Activated naive CD4-positive, alpha-beta T cell treated with anti-CD3 and anti-CD28 coated beads, Interleukin-2, amount 50 U/mL, for 16 hours (primary cell): ENCODE results near the gene DGKQ.
"Not testable (repeated sequence)": the region's sequence is repeated elsewhere in the genome, so short reads cannot be mapped to it uniquely, and the experiment has no call there.

Source experiments
- DNase-seq: peaks from one replicate; pipeline ENCODE4 v3.0.0-alpha.2; 2020

DGKQ gene

DNA sequence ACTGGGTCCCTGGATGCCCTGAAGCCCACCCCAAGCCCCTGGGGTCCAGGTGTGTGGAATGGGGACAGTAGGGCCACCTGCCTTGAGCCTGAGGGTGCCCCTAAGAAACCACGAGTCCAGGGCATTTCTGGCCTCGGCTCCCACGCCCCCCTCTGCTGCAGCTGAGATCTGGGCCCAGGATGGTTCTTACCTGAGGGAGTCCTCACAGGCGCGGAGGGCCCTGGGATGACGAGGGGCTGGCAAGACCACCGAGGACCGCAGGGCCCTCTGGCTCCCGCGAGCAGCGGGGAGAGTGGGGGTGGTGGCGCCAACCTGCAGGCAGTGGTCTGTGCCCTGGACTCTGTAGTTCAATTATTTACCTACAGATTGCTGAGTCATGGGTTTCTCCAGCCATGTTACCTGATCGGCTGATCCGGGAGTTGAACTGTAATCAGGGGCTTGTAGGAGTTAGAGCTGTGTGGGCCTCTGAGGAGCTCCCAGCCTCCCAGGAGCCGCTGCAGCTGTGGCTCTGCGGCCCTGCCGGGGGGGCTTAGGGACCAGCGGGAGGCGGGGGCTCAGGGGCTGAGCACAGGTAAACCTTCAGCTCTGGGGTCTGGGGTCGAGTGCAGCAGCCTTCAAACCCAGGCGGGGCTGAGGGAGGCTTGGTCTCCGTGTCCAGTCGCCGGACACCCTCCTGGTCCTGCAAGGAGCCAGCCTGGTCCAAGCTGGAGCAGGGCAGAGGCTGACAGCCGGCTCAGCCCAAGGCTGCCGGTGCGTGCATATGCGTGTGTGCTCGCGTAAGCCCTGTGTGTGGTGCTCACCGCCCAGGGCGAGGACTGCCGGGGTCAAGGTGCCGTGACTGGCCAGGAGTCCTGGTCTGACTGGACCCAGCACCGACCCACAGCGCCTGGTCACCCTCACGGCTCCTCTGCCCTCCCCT, 20.0 kb upstream of the DGKQ start, which contains the start of gene SLC26A1:
SLC26A1 (minus strand) TSS at position 294 of the 919 bp plus-strand sequence. CDS start 1,701 bp downstream, outside the sequence.
- DNase-seq = no peak

DNA sequence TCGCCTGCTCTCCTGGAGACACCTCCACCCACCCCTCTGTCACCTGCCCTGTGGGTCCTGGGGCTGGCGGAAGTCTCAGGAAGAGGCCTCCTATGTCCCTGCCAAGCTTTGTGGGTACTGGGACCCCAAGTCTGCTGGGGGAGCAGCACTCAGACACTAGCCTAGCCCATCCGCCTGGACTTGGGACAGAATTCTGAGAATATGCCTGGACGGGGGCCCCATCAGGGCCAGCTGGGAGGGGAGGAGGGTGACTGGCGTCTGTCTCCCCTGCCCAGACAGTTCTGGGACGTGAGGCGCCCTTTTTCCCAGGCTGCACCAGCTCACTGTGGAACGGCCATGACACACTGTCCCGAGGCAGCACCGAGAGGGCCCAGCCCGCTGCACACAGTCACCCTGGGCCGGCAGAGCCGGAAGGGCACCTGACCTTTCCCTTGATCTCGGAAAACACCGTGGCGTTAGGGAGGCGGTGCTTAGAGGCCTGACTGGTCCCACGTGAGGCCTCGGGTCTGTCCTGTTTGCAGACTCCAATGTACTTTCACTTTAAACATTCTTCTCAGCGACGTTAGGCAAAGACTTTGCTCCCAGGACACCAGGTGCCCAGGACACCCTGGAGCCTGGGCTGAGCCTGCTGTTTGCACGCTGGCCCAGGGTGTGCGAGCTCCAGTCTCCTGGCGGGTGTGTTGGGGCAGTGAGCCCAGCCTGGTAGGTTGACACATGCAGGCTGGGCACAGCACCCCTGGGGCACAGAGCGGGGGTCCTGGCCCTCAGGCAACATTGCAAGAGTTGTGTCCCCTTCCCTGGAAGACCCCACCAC, 19.1 kb upstream of the DGKQ start:
- DNase-seq = no peak

DNA sequence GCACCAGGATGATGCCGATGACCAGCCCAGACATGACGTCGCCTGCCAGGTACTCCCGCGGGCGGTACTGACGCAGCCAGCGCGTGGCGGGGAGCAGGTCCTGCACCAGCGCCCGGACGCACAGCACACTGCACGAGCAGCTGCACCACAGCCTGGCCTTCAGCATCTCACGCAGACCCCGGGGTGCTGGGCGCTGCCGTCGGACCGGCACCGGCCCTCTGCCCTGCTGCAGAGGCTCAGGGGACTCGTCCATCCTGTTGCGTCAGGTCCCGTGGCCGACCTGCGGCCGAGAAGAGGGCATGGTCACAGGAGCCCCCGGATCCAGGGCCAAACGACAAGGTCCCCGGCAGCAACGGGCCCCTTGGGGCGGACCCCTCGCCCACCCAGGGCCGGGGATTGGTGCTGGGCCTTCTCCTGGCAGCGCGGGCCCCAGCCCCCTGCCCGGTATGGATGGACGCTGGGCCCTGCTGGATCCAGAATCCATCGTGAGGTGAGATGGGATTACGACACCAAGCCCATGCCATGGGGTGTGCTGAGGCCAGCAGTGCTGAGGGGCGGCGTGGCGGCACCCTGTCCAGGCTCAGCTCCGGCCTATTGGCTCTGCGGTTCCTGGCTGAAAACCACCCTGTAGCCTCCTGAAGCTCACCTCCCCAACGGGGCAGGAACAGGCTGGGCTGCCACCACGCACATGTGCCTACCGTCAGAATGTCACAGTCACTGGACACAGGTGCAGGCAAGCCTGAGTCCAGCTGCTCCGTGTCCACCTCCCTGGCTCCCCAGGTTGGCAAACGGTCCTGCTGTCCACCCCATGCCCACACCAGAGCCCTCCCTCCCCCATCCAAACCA, 18.3 kb upstream of the DGKQ start:
- no peak for DNase-seq

DNA sequence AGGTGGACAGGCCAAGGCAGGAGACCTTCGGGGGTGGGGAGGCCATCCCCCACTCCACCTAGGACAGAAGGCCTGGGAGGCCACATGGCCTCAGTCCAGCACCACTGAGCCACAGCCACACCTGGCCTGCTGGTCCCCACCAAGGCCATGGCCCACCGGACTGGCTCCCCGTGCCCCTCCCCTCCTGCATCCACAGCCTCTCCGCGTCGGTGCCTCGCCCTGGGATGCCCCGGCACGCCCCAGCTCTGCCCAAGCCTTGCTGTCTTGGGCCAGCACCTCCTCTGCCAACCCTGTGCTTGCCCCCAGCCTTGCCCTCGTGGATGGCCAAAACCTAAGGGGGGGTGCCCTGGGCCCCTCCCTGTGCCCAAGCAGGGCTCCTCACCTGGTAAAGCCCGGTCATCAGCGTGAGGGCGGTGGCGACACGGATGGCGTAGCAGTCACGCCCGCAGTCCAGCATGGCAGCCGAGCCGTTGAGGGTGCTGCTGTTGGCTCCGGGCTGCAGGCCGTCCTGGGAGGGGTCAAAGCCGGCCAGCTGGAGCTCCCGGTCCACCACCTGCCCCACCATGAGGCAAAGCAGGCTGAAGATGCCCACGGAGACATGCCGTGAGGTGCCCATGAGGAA, 17.5 kb upstream of the DGKQ start:
- DNase-seq = no peak

DNA sequence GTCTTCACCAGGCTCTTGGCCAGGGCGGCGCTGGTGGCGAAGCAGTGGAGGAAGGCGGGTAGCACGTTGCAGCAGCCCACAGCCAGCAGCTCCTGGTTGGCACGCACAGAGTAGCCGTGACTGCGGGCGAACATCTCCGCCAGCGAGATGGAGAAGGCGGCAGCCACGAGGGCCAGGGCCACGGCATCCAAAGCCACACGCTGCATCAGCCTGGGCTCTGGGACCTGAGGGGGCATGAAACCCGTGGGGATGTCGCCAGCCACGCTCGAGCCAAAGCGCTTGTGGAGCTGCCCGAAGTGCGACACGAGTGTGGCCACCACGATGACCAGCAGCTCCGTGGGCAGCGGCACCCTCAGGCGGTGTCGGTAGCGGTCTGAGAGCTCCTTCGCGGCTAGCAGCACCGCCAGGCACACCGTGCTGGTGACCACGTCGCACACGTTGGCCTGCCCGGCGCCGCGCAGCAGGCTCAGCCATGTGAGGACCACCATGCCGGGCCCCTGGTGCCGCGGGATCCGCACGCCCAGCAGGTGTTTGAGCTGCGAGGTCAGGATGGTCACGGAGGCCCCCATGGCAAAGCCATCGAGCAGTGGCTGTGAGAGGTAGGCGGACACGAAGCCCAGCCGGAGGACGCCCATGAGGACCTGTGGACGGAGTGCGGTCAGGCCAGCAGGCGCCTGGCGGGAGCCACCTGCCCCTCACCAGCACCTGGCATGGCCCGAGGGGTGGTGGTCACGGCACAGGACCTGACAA, 16.5 kb upstream of the DGKQ start:
- no peak for DNase-seq

DNA sequence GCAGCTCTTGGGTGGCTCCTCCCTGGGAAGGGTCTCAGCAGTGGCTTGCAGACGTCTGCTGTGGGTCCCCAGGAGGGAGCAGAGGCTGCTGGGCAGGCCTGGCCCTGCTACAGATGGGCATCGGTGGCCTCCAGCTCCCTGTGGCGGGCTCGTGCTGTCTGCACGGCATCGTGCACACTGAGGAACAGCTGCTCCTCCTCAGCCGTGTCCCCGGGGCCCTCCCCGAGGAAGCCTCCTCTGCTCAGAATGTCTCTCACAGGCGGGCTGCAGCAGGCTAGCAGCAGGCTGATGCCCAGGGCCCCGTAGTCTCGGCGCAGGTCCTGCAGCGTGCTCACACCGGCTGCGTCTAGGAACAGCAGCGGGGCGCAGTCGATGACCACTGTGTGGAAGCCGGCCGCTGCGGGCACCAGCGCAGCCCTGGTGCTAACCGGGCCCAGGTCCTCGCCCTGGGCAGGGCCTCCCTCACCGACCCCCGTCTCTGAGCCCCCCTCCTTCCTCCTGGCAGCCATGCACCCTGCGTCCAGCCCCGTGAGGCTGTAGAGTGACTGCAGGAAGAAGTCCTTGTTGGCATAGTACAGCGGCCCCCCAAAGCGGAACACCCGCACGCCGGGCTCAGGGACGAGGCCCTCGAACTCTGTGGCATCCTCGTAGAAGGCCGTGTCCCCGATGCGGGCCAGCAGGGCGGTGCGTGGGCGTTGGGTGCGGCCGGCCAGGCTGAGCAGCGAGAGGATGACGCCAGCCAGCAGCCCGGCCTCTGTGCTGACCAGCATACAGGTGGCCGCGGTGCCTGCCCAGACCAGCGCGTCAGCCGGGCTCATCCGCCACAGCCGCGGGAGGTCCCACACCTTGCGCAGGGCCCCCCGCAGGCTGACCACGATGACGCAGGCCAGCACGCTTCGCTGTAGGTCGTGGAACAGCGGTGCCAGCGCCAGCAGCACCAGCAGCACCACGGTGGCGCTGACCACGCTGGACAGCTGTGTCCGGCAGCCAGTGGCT, 15.7 kb upstream of the DGKQ start:
- DNase-seq = no peak

DNA sequence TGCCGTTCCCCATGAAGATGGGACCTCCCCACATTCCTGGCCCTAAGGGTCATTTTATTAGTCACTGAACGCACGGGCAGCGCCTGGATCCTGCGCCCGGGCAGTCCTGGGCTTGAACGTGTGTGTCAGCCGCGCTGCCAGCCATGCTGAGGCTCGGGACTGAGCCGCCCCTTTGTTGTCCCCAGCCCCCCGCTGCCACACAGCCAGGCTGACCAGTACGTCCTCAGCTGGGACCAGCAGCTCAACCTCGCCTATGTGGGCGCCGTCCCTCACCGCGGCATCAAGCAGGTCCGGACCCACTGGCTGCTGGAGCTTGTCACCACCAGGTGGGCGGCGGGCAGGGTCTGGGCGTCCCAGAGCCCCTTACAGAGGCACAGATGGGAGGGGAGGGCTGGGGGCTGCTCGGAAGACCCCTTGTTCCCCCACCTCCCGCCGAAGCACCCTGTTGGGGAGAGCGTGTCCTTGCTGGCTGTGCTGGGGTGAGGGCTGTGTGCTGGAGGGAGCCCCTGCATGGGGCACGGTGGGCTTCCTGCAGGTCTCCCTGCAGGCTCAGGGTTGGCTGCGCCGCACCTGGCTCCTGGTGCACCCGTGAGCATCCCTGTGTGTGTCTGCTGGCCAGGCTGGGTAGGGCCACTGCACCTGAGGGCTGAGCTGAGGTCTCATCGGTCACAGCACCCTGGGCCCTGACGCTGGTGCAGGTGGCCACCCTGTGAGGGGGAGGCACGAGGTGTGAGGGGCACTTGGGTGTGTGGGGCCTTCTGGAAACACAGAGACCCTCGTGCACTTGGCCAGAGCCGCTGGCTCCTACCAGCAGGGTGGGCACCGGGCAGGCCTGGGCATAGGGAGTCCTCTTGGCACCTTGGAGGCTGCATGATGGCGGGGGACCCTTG, 14.5 kb upstream of the DGKQ start:
- DNase-seq = no peak

DNA sequence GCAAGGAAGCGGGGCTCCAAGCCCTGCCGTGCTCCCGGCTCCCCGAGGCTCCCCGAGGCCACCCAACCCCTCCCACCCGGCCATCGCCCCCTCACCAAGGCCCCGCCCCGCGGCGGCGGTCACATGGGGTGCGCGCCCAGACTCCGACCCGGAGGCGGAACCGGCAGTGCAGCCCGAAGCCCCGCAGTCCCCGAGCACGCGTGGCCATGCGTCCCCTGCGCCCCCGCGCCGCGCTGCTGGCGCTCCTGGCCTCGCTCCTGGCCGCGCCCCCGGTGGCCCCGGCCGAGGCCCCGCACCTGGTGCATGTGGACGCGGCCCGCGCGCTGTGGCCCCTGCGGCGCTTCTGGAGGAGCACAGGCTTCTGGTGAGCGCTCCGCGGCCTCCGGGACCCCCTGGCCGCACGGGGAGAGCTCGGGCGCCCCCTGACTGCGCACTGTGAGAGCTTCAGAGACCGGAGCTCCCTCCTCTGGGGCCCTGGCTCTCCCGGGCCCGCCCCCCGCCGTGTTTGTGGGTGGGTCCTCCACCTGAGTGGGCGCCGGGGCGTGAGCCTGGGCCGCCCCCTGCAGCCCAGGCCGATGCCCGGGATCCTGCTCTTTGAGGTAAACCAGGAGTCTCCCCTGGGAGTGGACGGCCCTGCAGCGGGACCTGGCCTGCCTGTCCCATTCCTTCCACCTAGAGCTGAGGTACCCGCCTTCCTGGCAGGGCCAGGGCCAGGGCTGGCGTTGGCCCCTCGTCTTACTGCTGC, 13.7 kb upstream of the DGKQ start, which contains the start of gene IDUA:
IDUA (plus strand) TSS at position 166 of the 745 bp plus-strand sequence; CDS start at position 207, 41 bp downstream.
- peak; percentile 88 for DNase-seq

DNA sequence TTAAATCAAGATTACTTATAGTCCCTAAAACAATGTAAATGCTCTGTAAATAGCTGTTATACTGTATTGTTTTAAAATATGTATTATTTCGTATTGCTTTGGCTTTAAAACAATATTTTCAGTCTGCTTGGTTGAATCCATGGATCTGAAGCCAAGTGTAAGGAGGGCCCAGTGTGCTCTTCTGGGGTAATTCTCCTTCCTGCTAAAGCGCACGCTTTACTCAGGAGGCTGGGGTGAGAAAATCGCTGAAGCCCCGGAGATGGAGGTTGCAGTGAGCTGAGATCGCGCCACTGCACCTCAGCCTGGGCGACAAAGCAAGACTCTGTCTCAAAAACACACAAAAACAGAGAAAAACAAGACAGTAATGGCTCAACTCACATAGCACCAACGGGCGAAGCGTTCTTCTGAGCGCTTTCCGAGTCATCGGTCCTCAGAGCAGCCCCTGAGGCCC, 13.1 kb upstream of the DGKQ start:
- DNase-seq = no peak

DNA sequence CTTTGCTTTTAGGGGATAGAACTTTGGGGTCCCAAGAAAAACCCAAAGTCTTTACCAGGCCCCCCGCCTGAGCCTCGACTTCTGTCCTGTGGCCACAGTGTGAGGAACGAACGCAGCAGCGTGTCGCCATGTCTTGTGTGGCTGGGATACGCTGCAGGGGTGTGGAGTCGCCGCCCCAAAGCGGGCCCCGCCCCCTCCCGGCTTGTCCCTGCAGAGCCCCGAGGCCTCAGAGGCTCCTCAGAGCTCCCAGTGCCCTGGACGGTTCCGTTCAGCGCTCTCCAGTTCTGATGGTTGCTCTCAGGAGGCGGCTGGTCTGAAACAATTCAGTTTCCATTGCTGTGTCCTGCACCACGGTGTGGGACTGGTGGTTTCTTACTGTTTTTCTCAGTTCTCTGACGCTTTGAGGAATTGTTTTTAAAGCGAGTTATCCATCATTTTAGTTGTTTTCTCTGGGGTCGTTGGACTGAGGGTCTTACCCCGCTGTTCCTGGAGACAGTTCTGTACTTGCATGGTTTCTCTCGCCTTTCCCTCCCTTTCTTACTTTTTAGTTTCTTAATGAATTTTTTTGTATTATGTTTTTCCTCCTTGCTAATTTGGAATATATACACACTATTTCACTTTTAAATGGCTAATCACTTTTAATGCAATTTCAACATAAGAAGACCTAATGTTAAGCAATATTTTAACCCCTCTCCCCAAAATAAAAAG, 11.9 kb upstream of the DGKQ start:
- DNase-seq = peak; percentile 82

DNA sequence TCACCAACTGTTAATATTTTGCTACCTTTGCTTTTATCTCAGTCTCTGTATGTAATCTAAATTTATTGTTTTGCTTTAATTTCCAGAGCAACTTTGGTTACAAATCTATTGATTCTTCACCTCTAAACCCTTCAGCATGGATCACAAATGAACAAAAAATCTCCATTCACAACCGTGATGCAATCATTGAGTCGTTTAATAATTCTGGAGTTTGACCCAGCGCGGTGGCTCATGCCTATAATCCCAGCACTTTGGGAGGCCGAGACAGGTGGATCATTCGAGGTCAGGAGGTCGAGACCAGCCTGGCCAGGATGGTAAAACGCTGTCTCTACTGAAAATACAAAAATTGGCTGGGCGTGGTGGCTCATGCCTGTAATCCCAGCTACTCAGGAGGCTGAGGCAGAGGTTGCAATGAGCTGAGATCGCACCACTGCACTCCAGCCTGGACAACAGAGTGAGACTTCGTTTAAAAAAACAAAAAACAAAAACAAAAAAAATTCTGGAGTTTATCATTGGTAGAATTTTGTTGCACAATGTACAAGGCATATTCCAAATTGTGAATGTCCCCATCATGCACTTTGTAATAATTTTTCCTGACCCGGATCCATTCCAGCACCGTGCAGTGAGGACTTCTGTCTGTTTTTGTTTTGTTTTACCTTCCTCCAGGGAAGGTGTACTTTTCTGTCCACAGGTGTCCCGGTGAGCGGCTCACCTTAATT, 11.1 kb upstream of the DGKQ start:
- DNase-seq = no peak

DNA sequence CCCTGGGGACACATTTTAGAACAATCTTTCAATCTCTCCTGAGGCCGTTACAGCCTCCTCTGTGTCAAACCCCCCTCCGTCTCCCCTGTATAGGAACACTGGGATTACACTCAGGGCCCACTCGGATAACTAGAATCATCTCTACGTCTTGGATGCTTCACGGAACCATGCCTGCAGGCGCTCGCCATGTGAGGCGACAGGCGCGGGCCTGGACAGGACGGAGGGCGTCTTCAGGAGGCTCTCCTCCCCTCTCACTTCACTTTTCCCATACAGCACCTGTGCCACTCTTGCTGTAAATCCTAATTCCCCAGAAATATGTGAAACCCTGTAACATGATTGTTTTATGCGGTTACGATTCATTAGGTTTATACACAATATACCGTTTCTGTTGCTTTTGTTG, 9.4 kb upstream of the DGKQ start:
- DNase-seq = no peak

DNA sequence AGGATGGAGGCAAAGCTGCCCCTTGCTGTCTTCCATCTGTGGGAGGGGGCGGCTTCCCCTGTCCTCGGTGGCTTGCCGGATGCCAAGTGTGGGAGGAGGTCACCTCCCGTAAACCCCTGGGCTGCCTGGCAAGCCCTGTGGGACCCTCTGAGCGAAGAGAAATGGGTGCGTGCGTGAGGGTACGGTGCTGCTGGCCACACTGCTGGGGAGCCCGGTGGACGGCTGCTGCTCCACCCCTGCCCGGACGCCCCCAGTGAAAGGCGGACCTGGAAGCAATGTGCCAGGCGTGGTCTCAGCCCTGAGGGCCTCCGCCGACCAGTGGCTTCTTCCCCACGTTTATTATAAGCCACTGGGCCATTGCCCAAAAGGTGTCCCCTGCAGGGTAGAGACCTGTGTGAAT, 8.9 kb upstream of the DGKQ start:
- no peak for DNase-seq

DNA sequence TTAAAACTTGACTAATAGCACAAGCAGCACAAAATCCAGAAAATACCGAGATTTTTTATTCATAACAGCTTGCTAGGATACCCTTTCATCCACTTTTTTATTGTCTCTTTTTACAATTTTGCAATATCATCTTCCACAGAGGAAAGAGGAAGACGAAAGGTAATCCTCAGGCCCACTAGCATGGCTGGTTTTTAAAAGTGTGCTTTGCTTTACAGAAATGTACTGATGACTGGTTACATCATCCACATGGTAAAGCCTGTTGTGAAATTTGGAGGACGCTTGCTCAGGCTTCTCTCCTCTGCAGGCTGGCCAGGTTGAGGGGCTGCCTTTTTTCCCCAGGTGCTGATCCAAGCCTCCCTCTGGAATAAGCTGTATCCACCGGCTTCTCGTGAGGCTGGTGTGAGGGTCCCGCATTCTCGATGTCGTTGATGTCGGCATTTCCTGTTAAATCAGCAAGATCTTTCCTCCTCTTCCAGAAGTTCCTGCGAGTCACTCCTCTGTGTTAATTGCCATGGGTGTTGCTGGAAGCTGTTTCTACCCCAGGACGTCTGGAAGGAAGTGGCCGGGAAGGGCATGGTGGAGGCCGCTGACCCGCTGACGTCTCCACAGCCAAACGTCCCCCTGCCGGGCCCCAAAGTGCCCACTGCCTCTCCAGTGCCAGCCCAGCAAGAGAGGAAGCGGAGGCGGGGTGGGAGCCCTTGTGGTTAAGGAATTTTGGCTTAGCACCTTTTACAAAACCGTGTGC, 5.8 kb upstream of the DGKQ start:
- DNase-seq = no peak

DNA sequence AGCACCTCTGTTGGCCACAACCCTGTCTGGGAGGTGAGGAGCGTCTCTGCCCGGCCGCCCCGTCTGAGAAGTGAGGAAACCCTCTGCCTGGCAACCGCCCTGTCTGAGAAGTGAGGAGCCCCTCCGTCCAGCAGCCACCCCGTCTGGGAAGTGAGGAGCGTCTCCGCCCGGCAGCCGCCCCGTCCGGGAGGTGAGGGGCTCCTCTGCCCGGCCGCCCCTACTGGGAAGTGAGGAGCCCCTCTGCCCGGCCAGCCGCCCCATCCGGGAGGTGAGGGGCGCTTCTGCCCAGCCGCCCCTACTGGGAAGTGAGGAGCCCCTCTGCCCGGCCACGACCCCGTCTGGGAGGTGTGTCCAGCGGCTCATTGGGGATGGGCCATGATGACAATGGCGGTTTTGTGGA, 2.6 kb upstream of the DGKQ start:
- DNase-seq = not testable (repeated sequence)

DNA sequence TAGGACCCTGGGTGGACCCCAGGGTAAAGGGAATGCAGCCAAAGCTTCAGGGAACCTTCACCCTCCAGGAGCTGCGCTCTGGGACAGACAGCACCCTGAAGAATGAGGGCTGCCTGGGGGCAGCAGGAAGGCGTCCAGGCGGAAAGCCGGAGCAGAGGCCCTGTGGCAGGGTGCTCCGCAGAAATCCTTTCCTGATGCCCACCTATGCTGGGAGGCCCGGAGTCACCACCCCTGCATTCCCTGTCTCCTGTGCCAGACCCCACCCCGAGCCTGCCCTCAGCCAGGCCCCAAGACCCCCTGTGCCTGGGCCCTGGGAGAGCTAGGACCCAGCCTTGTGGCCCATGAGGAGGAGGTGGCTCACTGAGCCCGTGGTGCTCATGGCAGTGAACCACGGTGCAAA, 1.3 kb upstream of the DGKQ start:
- DNase-seq = no peak
